Esophagus squamous epithelium (tissue), 5 donors: ENCODE results near the gene VCL. TPM values are rescaled to one million over a fixed set of nuclear protein-coding genes. Genes with fewer than 3 reads are reported as not detected.
"Not testable (repeated sequence)": the region's sequence is repeated elsewhere in the genome, so short reads cannot be mapped to it uniquely, and the experiment has no call there.

Experiments used
- DNase-seq: peaks from one replicate; lab custom pipeline; 2025; lab: John Stamatoyannopoulos, UW
- H3K27ac ChIP-seq, 4 donors: fragments of 200-600 bp; sonication (generic); one replicate each; pipeline ENCODE4 v1.5.1; 2016 to 2019; ENCODE audit warnings: mild to moderate bottlenecking in 1 of 4
- H3K27me3 ChIP-seq, 4 donors: fragments of 200-600 bp; sonication (generic); 1 replicate in 3 of 4; 2 replicates in 1 of 4; pipeline versions ENCODE4 v1.5.1 to v1.6.0; 2017 to 2021; ENCODE audit warnings: antibody characterized with exemption in 1 of 4
- H3K36me3 ChIP-seq, 3 donors: fragments of 200-600 bp; sonication (generic); one replicate each; pipeline ENCODE4 v1.5.1; 2016 to 2019
- H3K4me1 ChIP-seq, 3 donors: fragments of 200-600 bp; sonication (generic); one replicate each; pipeline ENCODE4 v1.5.1; 2017 to 2019
- H3K4me3 ChIP-seq, 4 donors: fragments of 200-600 bp; sonication (generic); 1 replicate in 3 of 4; 2 replicates in 1 of 4; pipeline ENCODE4 v1.5.1; 2016 to 2019; ENCODE audit warnings: mild to moderate bottlenecking in 2 of 4, moderate library complexity in 1 of 4
- H3K9me3 ChIP-seq, 3 donors: fragments of 200-600 bp; sonication (generic); one replicate each; pipeline ENCODE4 v1.5.1; 2016 to 2019
- POLR2A ChIP-seq, 4 donors: fragments of 450-650 bp; IDR thresholded peaks; one replicate each; pipeline ENCODE4 v1.6.1; 2017; ENCODE audit warnings: antibody characterized with exemption in 4 of 4, mild to moderate bottlenecking in 4 of 4, moderate library complexity in 3 of 4
- WGBS, 2 donors: methylation state at CpG; one replicate each; pipeline ENCODE4 v1.1.5; 2018; 5-methylcytosine and 5-hydroxymethylcytosine counted together
- intact Hi-C: fragments of 100-400 bp; cut with DNase I; formaldehyde crosslinking; loops from one replicate; pipeline ENCODE4 v1.15.0; 2022
- total RNA-seq, 4 donors: library from RNA; depleted of rRNA; stranded (reverse); fragments of >200 nt; gene quantifications; one replicate each; pipeline ENCODE4 v1.1.0, GENCODE V29; 2016
- TF ChIP-seq, protein P1 (sequence below), 6 experiments: fragments of 450-650 bp in 4 of 6; fragments of 200-600 bp in 2 of 6; sonication (generic) in 2 of 6; IDR thresholded peaks; one replicate each; pipeline ENCODE4 v1.5.1; 2016 to 2019; ENCODE audit warnings: antibody characterized with exemption in 6 of 6, mild to moderate bottlenecking in 4 of 6, moderate library complexity in 4 of 6
- donor health status: DM: yes; HTN: yes; CAD: no.

The VCL gene
- total RNA-seq, 4 donors from 2014 or later: 64.8 to 143 (median 75.0) TPM

DNA sequence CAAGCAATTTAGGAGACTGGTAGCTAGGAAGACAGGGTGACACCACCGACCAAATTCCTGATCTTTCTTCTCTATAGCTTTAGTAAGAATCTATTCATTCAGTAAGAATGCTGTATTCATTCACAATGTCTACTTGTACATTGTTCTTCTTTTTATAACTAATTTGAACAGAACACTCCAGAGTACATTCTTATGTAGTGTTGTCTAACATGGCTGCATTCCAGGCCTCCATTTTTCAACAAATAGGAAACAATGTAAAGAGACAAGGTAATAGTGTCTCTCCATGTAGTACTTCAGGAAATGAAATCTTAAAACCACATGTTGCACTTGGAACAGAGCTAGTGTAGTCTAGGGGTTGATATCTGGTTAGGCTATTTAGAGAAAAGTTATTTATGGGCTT lies 1.8 kb downstream of the VCL start:
- Histone ChIP-seq H3K27me3 (no peaks in the 10 kb centered on the region), H3K4me3 (peak overlapping the region; percentile 85 to 98 (median 94)), H3K4me1 (peaks cover 5 to 61% (median 18%) of the 10 kb centered on the region in 3 donors), H3K9me3 (no peaks in the 10 kb centered on the region), H3K36me3 (no peaks in the 10 kb centered on the region), H3K27ac (peak overlapping the region; percentile 92 to 99 (median 95))
- DNase-seq: no peak
- 20 to 33% methylated on average over 1 of the region's 1 CpG for WGBS, 2 donors
- intact Hi-C loops: no loop called here
- TF ChIP-seq, protein P1, sequence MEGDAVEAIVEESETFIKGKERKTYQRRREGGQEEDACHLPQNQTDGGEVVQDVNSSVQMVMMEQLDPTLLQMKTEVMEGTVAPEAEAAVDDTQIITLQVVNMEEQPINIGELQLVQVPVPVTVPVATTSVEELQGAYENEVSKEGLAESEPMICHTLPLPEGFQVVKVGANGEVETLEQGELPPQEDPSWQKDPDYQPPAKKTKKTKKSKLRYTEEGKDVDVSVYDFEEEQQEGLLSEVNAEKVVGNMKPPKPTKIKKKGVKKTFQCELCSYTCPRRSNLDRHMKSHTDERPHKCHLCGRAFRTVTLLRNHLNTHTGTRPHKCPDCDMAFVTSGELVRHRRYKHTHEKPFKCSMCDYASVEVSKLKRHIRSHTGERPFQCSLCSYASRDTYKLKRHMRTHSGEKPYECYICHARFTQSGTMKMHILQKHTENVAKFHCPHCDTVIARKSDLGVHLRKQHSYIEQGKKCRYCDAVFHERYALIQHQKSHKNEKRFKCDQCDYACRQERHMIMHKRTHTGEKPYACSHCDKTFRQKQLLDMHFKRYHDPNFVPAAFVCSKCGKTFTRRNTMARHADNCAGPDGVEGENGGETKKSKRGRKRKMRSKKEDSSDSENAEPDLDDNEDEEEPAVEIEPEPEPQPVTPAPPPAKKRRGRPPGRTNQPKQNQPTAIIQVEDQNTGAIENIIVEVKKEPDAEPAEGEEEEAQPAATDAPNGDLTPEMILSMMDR (IDR thresholded peaks at IDR 0.05): no peak
- TF ChIP-seq POLR2A (IDR thresholded peaks at IDR 0.05): no peak

DNA sequence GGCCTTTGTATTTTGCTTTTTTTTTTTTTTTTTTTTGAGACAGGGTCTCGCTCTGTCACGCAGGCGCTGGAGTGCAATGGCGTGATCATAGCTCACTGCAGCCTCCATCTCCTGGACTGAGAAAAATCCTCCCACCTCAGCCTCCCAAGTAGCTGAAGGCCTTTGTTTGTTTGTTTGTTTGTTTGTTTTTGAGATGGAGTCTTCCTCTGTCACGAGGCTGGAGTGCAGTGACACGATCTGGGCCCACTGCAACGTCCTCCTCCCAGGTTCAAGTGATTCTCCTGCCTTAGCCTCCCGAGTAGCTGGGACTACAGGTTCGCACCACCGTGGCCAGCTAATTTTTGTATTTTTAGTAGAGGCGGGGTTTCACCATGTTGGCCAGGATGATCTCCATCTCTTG lies 2.3 kb downstream of the VCL start:
- 85 to 87% methylated on average over 11 of the region's 11 CpGs for WGBS, 2 donors
- H3K9me3 ChIP-seq, DNase-seq, H3K36me3 ChIP-seq, intact Hi-C loops, H3K27me3 ChIP-seq: not testable (repeated sequence)
- Histone ChIP-seq H3K27ac (peak overlapping the region in 3 of 4 donors; percentile 94 to 99 (median 96)), H3K4me3 (peak overlapping the region in 3 of 4 donors; percentile 85 to 98 (median 90)), H3K4me1 (peaks cover 5 to 61% (median 18%) of the 10 kb centered on the region in 3 donors)

DNA sequence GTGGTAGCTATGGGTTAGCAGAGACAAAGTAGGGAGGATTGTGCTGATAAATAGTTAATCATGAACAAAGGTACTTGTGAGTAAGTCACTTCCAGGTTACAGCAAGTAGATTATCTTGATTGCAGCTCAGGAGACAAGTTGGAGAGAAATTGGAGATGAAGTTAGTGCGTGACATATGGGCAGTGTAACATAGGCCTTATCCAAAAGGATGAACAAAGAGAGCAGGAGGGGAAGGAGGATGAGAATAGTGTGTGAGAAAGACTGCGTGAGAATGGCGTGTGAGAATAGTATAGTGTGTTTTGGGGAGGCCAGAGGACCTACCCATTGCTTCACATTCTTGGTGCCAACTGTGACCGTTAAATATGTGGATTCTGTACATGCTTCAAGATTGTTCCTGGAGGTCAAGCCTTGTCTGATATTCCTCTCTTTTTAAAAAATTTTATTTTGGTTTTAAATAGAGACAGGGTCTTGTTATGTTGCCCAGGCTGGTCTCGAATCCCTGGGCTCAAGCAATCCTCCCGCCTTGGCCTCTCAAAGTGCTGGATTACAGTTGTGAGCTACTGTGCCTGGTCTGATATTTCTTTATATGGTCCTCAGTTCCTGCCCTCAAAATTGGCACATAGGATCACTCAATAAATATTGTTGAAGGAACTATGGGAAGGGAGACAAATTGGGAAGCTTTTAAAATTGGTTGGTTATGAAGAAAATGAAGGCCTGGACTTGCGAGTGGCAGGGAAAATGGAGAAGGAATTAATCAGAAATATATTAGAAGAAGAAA lies 3.2 kb downstream of the VCL start:
- Histone ChIP-seq H3K36me3 (no peaks in the 10 kb centered on the region), H3K4me3 (peak overlapping the region in 3 of 4 donors; percentile 19 to 98 (median 85)), H3K27me3 (no peaks in the 10 kb centered on the region), H3K27ac (peak overlapping the region in 2 of 4 donors; percentile 45 to 99), H3K4me1 (peaks cover 5 to 61% (median 18%) of the 10 kb centered on the region in 3 donors), H3K9me3 (no peaks in the 10 kb centered on the region)
- TF ChIP-seq, protein P1 (IDR thresholded peaks at IDR 0.05): no peak
- TF ChIP-seq POLR2A (IDR thresholded peaks at IDR 0.05): no peak
- DNase-seq: no peak
- intact Hi-C loops: no loop called here
- 79 to 86% methylated on average over 7 of the region's 7 CpGs for WGBS, 2 donors

DNA sequence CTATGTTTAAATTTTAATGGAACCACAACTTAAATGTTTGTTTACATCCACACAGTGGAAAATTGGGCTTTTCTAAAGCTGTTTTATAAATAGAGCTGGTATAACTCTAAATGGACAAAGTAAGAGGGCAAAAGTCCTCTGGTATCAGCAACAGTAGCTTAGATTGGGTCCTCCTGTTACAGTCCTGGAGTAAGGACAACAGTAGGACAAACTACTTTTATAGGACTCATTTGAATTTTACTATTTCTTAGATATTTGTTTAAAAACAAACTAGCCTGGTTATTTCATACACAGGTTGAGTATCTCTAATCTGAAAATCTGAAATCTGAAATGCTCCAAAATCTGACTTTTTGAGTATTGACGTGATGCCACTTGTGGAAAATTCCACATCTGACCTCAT lies 8.4 kb downstream of the VCL start:
- Histone ChIP-seq H3K27me3 (no peaks in the 10 kb centered on the region), H3K9me3 (no peaks in the 10 kb centered on the region), H3K36me3 (no peaks in the 10 kb centered on the region), H3K27ac (no peak overlapping the region), H3K4me1 (peaks cover 0 to 66% (median 19%) of the 10 kb centered on the region in 3 donors), H3K4me3 (no peak overlapping the region)
- WGBS, 2 donors: 80 to 86% methylated on average over 1 of the region's 1 CpG
- no peak for TF ChIP-seq POLR2A (IDR thresholded peaks at IDR 0.05)
- TF ChIP-seq, protein P1 (IDR thresholded peaks at IDR 0.05): no peak
- intact Hi-C loops: no loop called here
- DNase-seq: no peak

DNA sequence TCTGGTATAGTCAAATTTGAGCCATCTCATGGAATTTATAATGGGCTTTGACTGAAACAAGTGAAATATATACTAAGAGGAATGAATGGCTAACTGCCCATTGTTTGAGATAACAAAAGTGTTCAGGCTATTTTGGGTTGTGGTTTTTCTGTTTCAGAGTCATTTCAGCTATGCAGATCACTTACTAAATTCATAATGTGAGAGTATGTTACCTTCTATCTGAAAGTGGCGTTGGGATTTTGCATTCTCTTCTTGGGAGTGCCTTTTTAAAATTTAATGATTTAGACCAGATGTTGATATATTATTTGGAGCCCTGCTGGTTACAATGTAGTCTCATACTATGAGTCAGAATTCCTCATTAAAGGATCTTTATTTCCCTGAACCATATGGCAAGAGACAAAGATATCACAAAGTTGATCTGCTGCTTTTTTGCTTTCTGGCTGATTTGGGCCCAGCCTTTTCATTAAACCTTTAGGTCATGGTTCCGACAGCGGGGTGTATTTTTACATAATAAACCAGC lies 10.4 kb downstream of the VCL start:
- H3K27me3 ChIP-seq: no peaks in the 10 kb centered on the region
- intact Hi-C loops: no loop called here
- 50 to 60% methylated on average over 3 of the region's 3 CpGs for WGBS, 2 donors
- H3K4me3 ChIP-seq: no peak overlapping the region
- H3K4me1 ChIP-seq: peaks cover 0 to 70% (median 32%) of the 10 kb centered on the region in 3 donors
- TF ChIP-seq, protein P1 (IDR thresholded peaks at IDR 0.05): no peak
- TF ChIP-seq POLR2A (IDR thresholded peaks at IDR 0.05): no peak
- no peaks in the 10 kb centered on the region for H3K36me3 ChIP-seq
- DNase-seq: no peak
- no peaks in the 10 kb centered on the region for H3K9me3 ChIP-seq
- H3K27ac ChIP-seq: peak overlapping the region in 2 of 4 donors; percentile 15 to 43
